Fibroblast of lung (primary cell): ENCODE measurements around the gene ARFIP1. TPM values are rescaled to one million over a fixed set of nuclear protein-coding genes. Genes with fewer than 3 reads are reported as not detected.

ENCODE experiments used
- DNase-seq, 2 donors: peaks; one replicate each; pipeline versions ENCODE4 v3.0.0 to v3.0.0-alpha.2; 2010; ENCODE audit warnings: low read depth in 2 of 2
- H2AFZ ChIP-seq: 2 replicates; pipeline ENCODE4 v1.5.1; 2012; ENCODE audit warnings: low read length, control low read depth, inconsistent platforms
- H3K27ac ChIP-seq: 2 replicates; pipeline ENCODE4 v1.5.1; 2011; ENCODE audit warnings: low read length, control low read depth; ENCODE audit not compliant: insufficient read depth
- H3K27me3 ChIP-seq: 2 replicates; pipeline ENCODE4 v1.5.1; 2011; ENCODE audit warnings: mild to moderate bottlenecking, low read length; ENCODE audit not compliant: control insufficient read depth, insufficient read depth
- H3K36me3 ChIP-seq: 2 replicates; pipeline ENCODE4 v1.5.1; 2011; ENCODE audit warnings: low read length; ENCODE audit not compliant: control insufficient read depth, insufficient read depth
- H3K4me1 ChIP-seq: 2 replicates; pipeline ENCODE4 v1.5.1; 2011; ENCODE audit warnings: low read length; ENCODE audit not compliant: control insufficient read depth, insufficient read depth; ENCODE audit errors: extremely low read depth
- H3K4me2 ChIP-seq: 2 replicates; pipeline ENCODE4 v1.5.1; 2011; ENCODE audit warnings: low read length, control low read depth; ENCODE audit not compliant: insufficient read depth; ENCODE audit errors: extremely low read depth
- H3K4me3 ChIP-seq, 4 experiments: fragments of 200-600 bp in 1 of 4; sonication (generic) in 1 of 4; replicated peaks in 1 of 4; 2 replicates each; pipeline ENCODE4 v1.5.1; 2011 to 2016; ENCODE audit warnings: low read length in 4 of 4, low read depth in 3 of 4, mild to moderate bottlenecking in 3 of 4, control low read depth in 2 of 4, inconsistent platforms in 1 of 4, mixed read lengths in 1 of 4; ENCODE audit not compliant: insufficient read depth in 1 of 4; ENCODE audit errors: control extremely low read depth in 1 of 4
- H3K79me2 ChIP-seq: 2 replicates; pipeline ENCODE4 v1.5.1; 2012; ENCODE audit warnings: mild to moderate bottlenecking, low read length, inconsistent platforms; ENCODE audit not compliant: control insufficient read depth, insufficient read depth
- H3K9ac ChIP-seq: 2 replicates; pipeline ENCODE4 v1.5.1; 2011; ENCODE audit warnings: mild to moderate bottlenecking, low read length, control low read depth; ENCODE audit not compliant: insufficient read depth
- H3K9me3 ChIP-seq: 2 replicates; pipeline ENCODE4 v1.5.1; 2012; ENCODE audit warnings: low read depth, low read length; ENCODE audit not compliant: control insufficient read depth, insufficient read depth
- H4K20me1 ChIP-seq: 2 replicates; pipeline ENCODE4 v1.5.1; 2011; ENCODE audit warnings: low read length; ENCODE audit not compliant: control insufficient read depth, insufficient read depth; ENCODE audit errors: extremely low read depth
- CTCF ChIP-seq, 2 donors: IDR thresholded peaks in 1 of 2; conservative IDR thresholded peaks in 1 of 2; 1 replicate in 1 of 2; 2 replicates in 1 of 2; pipeline ENCODE4 v1.5.1; 2011 to 2012; ENCODE audit warnings: low read length in 2 of 2, control low read depth in 1 of 2, inconsistent platforms in 1 of 2, low read depth in 1 of 2, mild to moderate bottlenecking in 1 of 2
- EZH2 ChIP-seq: IDR thresholded peaks from 2 replicates; pipeline ENCODE4 v1.5.1; 2012; ENCODE audit warnings: low read length, control low read depth, mild to moderate bottlenecking; ENCODE audit errors: missing control alignments
- polyA plus RNA-seq, 2 donors: library from polyadenylated mRNA; depleted of rRNA in 1 of 2; stranded (reverse) in 1 of 2; unstranded in 1 of 2; fragments of >200 nt; gene quantifications; 2 replicates each; pipeline ENCODE4 v1.2.1, GENCODE V29; 2011 to 2012; ENCODE audit warnings: missing spikeins in 1 of 2
- total RNA-seq: library from RNA; depleted of rRNA; stranded (reverse); fragments of >200 nt; gene quantifications from 2 replicates; pipeline ENCODE4 v1.2.1, GENCODE V29; 2014

Gene ARFIP1
- total and polyA plus RNA-seq, 2 donors (not counting 1 experiment from before 2014, with no cell fraction given) = 35.6 to 40.8 TPM

GRCh38 chr4:152806501-152807125 lies 26.9 kb downstream of the ARFIP1 start:
- no peak overlapping the region for H3K27ac ChIP-seq
- no peaks in the 10 kb centered on the region for H3K9me3 ChIP-seq
- no peak overlapping the region for H3K4me3 ChIP-seq
- no peak overlapping the region for H3K9ac ChIP-seq
- peaks cover 11% of the 10 kb centered on the region for H3K79me2 ChIP-seq
- no peak overlapping the region for H3K4me2 ChIP-seq
- DNase-seq = peak; percentile 14 to 32
- H3K4me1 ChIP-seq = no peaks in the 10 kb centered on the region
- no peak overlapping the region for H2AFZ ChIP-seq
- H3K36me3 ChIP-seq = no peaks in the 10 kb centered on the region
- TF ChIP-seq CTCF (conservative IDR thresholded peaks at IDR 0.05 in 1 of 2, IDR thresholded peaks at IDR 0.05 in 1 of 2; ENCODE audit: low read depth in 1 of 2, low read length in 2 of 2) = no peak
- TF ChIP-seq EZH2 = no peak
- no peaks in the 10 kb centered on the region for H3K27me3 ChIP-seq
- H4K20me1 ChIP-seq = no peaks in the 10 kb centered on the region

GRCh38 chr4:152807294-152807829 lies 27.6 kb downstream of the ARFIP1 start:
- H2AFZ ChIP-seq = no peak overlapping the region
- no peaks in the 10 kb centered on the region for H3K4me1 ChIP-seq
- H3K36me3 ChIP-seq = no peaks in the 10 kb centered on the region
- H4K20me1 ChIP-seq = no peaks in the 10 kb centered on the region
- H3K9me3 ChIP-seq = no peaks in the 10 kb centered on the region
- no peak overlapping the region for H3K4me2 ChIP-seq
- no peak overlapping the region for H3K9ac ChIP-seq
- no peak overlapping the region for H3K27ac ChIP-seq
- H3K27me3 ChIP-seq = no peaks in the 10 kb centered on the region
- H3K4me3 ChIP-seq = no peak overlapping the region
- peak; percentile 34 to 84 for DNase-seq
- H3K79me2 ChIP-seq = peaks cover 13% of the 10 kb centered on the region
- no peak for TF ChIP-seq CTCF (conservative IDR thresholded peaks at IDR 0.05 in 1 of 2, IDR thresholded peaks at IDR 0.05 in 1 of 2; ENCODE audit: low read depth in 1 of 2, low read length in 2 of 2)
- TF ChIP-seq EZH2 = no peak

GRCh38 chr4:152808670-152809069 lies 28.9 kb downstream of the ARFIP1 start:
- Histone ChIP-seq H2AFZ (no peak overlapping the region), H3K4me2 (no peak overlapping the region), H3K9me3 (no peaks in the 10 kb centered on the region), H3K36me3 (no peaks in the 10 kb centered on the region), H3K9ac (no peak overlapping the region), H3K4me3 (no peak overlapping the region), H3K27me3 (no peaks in the 10 kb centered on the region), H3K27ac (no peak overlapping the region), H3K79me2 (peaks cover 11% of the 10 kb centered on the region), H4K20me1 (no peaks in the 10 kb centered on the region), H3K4me1 (no peaks in the 10 kb centered on the region)
- no peak for DNase-seq
- TF ChIP-seq EZH2 (no peak), CTCF (conservative IDR thresholded peaks at IDR 0.05 in 1 of 2, IDR thresholded peaks at IDR 0.05 in 1 of 2; ENCODE audit: low read depth in 1 of 2, low read length in 2 of 2) (no peak)
